K562 (cell line): Measurements from ENCODE around the gene PACSIN1. TPM values are rescaled to one million over a fixed set of nuclear protein-coding genes. Genes with fewer than 3 reads are reported as not detected.

Experiments
- ADNP ChIP-seq: fragments of 200-800 bp; sonication (Bioruptor generic); IDR thresholded peaks from 2 replicates; pipeline ENCODE4 v1.6.1; 2016; ENCODE audit warnings: missing genetic modification characterization, missing compliant biosample characterization
- ATF1 ChIP-seq, 2 experiments: fragments of 450-650 bp in 1 of 2; IDR thresholded peaks; 2 replicates each; pipeline ENCODE4 v1.6.1; 2016; ENCODE audit warnings: missing compliant biosample characterization in 1 of 2, missing genetic modification characterization in 1 of 2
- BRF1 ChIP-seq: IDR thresholded peaks from 3 replicates; pipeline ENCODE4 v1.6.1; 2011; ENCODE audit warnings: borderline replicate concordance, mild to moderate bottlenecking; ENCODE audit not compliant: insufficient read length; ENCODE audit errors: extremely low read depth
- CREM ChIP-seq: IDR thresholded peaks from 2 replicates; pipeline ENCODE4 v1.6.1; 2014; ENCODE audit warnings: antibody characterized with exemption, low read depth
- KAT7 ChIP-seq: sonication (generic); formaldehyde crosslinking; IDR thresholded peaks from 2 replicates; pipeline ENCODE4 v1.8.0; 2022; ENCODE audit warnings: missing genetic modification reagents, mild to moderate bottlenecking, borderline replicate concordance
- KLF16 ChIP-seq: IDR thresholded peaks from 2 replicates; pipeline ENCODE4 v1.6.1; 2016; ENCODE audit warnings: antibody characterized with exemption
- NR1H2 ChIP-seq: sonication (generic); formaldehyde crosslinking; IDR thresholded peaks from 2 replicates; pipeline ENCODE4 v1.4.0; 2020; ENCODE audit warnings: mild to moderate bottlenecking, missing genetic modification reagents
- NRF1 ChIP-seq, 2 experiments: fragments of 450-650 bp; IDR thresholded peaks in 1 of 2; conservative IDR thresholded peaks in 1 of 2; 2 replicates each; pipeline ENCODE4 v1.6.1; 2014; ENCODE audit warnings: mild to moderate bottlenecking in 2 of 2
- PTTG1 ChIP-seq: fragments of 450-650 bp; IDR thresholded peaks from 2 replicates; pipeline ENCODE4 v1.6.1; 2016; ENCODE audit warnings: low read depth, mild to moderate bottlenecking, missing genetic modification characterization, missing compliant biosample characterization
- SP1 ChIP-seq: sonication (generic); formaldehyde crosslinking; IDR thresholded peaks from 2 replicates; pipeline ENCODE4 v1.8.1; 2022; ENCODE audit warnings: mild to moderate bottlenecking, missing genetic modification reagents
- polyA plus RNA-seq, 8 experiments: library from polyadenylated mRNA; depleted of rRNA in 4 of 8; stranded (reverse) in 5 of 8; unstranded in 3 of 8; fragments of >200 nt; fragmentation: Nextera tagmentation in 2 of 8; fragmentation: Illumina TruSeq in 1 of 8; extraction: Ambion mirVana in 2 of 8; extraction: Trizol in 1 of 8; gene quantifications; 2 replicates each; pipeline versions ENCODE4 v1.2.1 to v1.2.3, GENCODE V29; 2011 to 2014; ENCODE audit warnings: inconsistent platforms in 1 of 8, missing spikeins in 1 of 8
- total RNA-seq, 7 experiments: library from RNA; depleted of rRNA in 6 of 7; stranded (reverse); fragments of >200 nt in 6 of 7; fragmentation: Illumina TruSeq in 2 of 7; extraction: Trizol in 2 of 7; gene quantifications; 2 replicates each; pipeline versions ENCODE4 v1.2.1 to v1.2.3, GENCODE V29; 2011 to 2021; ENCODE audit warnings: low replicate concordance in 1 of 7
- TF ChIP-seq, protein P1 (sequence below): fragments of 450-650 bp; IDR thresholded peaks from 2 replicates; pipeline ENCODE4 v1.6.1; 2016; ENCODE audit warnings: borderline replicate concordance
- TF ChIP-seq, protein P2 (sequence below): fragments of 200-600 bp; sonication (generic); IDR thresholded peaks from one replicate; pipeline ENCODE4 v1.6.1; 2012; ENCODE audit warnings: mild to moderate bottlenecking, low read depth, low read length, inconsistent platforms
- TF ChIP-seq, protein P3 (sequence below): fragments of 450-650 bp; IDR thresholded peaks from 2 replicates; pipeline ENCODE4 v1.6.1; 2017; ENCODE audit warnings: mild to moderate bottlenecking, moderate library complexity

PACSIN1 gene
- total and polyA plus RNA-seq, 9 of the 15 experiments (the other 6 are each of a cell fraction or from before 2014, with no cell fraction given): 0.01 to 1.7 (median 0.45) TPM

DNA sequence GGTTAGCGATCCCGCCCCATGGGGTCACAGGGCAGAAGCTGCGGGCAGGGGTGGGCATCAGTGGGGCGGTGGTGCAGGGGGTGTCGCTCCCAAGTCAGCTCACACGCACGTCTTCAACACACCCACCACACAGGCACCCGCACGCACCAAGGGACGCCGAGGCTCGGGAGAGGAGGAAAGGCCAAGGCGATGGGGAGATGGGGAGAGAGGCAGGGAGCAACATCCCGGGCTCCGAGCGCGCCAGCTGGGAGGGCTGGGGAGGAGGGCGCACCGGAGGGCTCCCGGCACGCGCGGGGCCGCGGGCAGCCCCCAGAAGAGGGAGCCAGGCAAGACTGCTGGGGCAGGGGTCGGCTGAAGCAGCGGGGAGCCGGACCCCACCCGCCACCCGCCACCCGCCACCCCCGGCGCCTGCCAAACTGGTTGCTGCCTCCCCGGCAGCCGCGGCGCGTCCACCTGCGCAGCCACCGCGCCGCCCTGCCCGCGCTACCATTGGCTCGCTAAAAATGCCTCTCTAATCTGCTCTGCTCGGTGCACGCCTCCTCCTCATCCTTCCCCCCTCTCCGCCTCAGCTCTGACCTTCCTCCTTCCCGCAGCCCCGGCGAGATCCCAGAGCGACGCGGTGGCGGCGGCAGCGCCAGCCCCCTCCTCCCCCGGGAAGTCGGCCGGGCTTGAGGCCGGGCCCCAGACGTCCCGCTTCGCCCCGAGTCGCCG, at the start of gene PACSIN1 (continued):
- TF ChIP-seq CREM (peak; percentile 75), ADNP (tag) (no peak), ATF1 (CRISPR knock-in tag; IDR thresholded peaks at IDR 0.05) (no peak), ATF1 (tag; IDR thresholded peaks at IDR 0.05) (no peak), BRF1 (no peak), SP1 (CRISPR knock-in tag) (no peak), NRF1 (conservative IDR thresholded peaks at IDR 0.05 in 1 of 2, IDR thresholded peaks at IDR 0.05 in 1 of 2) (peak; percentile 83 to 87), KAT7 (CRISPR knock-in tag) (no peak), KLF16 (no peak), PTTG1 (no peak), NR1H2 (no peak)
- TF ChIP-seq, protein P1, sequence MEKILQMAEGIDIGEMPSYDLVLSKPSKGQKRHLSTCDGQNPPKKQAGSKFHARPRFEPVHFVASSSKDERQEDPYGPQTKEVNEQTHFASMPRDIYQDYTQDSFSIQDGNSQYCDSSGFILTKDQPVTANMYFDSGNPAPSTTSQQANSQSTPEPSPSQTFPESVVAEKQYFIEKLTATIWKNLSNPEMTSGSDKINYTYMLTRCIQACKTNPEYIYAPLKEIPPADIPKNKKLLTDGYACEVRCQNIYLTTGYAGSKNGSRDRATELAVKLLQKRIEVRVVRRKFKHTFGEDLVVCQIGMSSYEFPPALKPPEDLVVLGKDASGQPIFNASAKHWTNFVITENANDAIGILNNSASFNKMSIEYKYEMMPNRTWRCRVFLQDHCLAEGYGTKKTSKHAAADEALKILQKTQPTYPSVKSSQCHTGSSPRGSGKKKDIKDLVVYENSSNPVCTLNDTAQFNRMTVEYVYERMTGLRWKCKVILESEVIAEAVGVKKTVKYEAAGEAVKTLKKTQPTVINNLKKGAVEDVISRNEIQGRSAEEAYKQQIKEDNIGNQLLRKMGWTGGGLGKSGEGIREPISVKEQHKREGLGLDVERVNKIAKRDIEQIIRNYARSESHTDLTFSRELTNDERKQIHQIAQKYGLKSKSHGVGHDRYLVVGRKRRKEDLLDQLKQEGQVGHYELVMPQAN: no peak
- TF ChIP-seq, protein P2, sequence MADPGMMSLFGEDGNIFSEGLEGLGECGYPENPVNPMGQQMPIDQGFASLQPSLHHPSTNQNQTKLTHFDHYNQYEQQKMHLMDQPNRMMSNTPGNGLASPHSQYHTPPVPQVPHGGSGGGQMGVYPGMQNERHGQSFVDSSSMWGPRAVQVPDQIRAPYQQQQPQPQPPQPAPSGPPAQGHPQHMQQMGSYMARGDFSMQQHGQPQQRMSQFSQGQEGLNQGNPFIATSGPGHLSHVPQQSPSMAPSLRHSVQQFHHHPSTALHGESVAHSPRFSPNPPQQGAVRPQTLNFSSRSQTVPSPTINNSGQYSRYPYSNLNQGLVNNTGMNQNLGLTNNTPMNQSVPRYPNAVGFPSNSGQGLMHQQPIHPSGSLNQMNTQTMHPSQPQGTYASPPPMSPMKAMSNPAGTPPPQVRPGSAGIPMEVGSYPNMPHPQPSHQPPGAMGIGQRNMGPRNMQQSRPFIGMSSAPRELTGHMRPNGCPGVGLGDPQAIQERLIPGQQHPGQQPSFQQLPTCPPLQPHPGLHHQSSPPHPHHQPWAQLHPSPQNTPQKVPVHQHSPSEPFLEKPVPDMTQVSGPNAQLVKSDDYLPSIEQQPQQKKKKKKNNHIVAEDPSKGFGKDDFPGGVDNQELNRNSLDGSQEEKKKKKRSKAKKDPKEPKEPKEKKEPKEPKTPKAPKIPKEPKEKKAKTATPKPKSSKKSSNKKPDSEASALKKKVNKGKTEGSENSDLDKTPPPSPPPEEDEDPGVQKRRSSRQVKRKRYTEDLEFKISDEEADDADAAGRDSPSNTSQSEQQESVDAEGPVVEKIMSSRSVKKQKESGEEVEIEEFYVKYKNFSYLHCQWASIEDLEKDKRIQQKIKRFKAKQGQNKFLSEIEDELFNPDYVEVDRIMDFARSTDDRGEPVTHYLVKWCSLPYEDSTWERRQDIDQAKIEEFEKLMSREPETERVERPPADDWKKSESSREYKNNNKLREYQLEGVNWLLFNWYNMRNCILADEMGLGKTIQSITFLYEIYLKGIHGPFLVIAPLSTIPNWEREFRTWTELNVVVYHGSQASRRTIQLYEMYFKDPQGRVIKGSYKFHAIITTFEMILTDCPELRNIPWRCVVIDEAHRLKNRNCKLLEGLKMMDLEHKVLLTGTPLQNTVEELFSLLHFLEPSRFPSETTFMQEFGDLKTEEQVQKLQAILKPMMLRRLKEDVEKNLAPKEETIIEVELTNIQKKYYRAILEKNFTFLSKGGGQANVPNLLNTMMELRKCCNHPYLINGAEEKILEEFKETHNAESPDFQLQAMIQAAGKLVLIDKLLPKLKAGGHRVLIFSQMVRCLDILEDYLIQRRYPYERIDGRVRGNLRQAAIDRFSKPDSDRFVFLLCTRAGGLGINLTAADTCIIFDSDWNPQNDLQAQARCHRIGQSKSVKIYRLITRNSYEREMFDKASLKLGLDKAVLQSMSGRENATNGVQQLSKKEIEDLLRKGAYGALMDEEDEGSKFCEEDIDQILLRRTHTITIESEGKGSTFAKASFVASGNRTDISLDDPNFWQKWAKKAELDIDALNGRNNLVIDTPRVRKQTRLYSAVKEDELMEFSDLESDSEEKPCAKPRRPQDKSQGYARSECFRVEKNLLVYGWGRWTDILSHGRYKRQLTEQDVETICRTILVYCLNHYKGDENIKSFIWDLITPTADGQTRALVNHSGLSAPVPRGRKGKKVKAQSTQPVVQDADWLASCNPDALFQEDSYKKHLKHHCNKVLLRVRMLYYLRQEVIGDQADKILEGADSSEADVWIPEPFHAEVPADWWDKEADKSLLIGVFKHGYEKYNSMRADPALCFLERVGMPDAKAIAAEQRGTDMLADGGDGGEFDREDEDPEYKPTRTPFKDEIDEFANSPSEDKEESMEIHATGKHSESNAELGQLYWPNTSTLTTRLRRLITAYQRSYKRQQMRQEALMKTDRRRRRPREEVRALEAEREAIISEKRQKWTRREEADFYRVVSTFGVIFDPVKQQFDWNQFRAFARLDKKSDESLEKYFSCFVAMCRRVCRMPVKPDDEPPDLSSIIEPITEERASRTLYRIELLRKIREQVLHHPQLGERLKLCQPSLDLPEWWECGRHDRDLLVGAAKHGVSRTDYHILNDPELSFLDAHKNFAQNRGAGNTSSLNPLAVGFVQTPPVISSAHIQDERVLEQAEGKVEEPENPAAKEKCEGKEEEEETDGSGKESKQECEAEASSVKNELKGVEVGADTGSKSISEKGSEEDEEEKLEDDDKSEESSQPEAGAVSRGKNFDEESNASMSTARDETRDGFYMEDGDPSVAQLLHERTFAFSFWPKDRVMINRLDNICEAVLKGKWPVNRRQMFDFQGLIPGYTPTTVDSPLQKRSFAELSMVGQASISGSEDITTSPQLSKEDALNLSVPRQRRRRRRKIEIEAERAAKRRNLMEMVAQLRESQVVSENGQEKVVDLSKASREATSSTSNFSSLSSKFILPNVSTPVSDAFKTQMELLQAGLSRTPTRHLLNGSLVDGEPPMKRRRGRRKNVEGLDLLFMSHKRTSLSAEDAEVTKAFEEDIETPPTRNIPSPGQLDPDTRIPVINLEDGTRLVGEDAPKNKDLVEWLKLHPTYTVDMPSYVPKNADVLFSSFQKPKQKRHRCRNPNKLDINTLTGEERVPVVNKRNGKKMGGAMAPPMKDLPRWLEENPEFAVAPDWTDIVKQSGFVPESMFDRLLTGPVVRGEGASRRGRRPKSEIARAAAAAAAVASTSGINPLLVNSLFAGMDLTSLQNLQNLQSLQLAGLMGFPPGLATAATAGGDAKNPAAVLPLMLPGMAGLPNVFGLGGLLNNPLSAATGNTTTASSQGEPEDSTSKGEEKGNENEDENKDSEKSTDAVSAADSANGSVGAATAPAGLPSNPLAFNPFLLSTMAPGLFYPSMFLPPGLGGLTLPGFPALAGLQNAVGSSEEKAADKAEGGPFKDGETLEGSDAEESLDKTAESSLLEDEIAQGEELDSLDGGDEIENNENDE: no peak
- TF ChIP-seq, protein P3, sequence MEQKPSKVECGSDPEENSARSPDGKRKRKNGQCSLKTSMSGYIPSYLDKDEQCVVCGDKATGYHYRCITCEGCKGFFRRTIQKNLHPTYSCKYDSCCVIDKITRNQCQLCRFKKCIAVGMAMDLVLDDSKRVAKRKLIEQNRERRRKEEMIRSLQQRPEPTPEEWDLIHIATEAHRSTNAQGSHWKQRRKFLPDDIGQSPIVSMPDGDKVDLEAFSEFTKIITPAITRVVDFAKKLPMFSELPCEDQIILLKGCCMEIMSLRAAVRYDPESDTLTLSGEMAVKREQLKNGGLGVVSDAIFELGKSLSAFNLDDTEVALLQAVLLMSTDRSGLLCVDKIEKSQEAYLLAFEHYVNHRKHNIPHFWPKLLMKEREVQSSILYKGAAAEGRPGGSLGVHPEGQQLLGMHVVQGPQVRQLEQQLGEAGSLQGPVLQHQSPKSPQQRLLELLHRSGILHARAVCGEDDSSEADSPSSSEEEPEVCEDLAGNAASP: no peak
